NCI-H2029 treated with DMSO at 0.1 percent for 48 hours (cell line): ENCODE measurements around the gene CELF1.

Source experiments
- DNase-seq: peaks from one replicate; lab custom pipeline; 2025; lab: John Stamatoyannopoulos, UW

Gene CELF1

DNA sequence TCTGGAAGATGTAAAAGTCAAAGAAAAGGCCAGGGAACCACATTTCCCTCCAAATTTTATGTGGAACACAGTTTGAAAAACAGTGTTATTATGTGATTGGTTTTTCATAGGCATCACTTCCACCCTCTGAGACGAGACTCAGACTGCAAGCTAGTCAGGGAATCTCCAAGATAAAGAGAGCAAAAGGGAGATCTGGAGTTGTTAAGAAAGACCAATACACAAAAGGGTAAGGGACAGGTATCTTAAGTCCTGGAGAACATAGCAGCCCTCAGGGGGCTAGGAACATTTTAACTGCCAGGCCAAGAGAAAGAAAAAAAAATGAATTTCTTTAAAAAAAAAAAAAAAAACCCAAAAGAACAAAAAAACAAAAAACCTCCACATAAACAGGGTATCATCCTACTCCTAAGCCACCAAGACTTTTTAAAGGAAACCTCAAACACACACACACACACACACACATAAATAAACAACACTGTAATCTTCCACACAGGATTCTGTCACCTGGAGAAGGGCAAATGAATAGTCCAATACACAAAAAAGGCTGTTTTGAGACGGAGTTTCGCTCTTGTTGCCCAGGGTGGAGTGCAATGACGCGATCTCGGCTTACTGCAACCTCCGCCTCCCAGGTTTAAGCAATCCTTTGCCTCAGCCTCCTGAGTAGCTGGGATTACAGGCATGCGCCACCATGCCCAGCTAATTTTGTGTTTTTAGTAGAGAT, 44.5 kb downstream of the CELF1 start:
- DNase-seq: no peak

GRCh38 chr11:47507563-47508239, 45.2 kb downstream of the CELF1 start:
- no peak for DNase-seq

DNA sequence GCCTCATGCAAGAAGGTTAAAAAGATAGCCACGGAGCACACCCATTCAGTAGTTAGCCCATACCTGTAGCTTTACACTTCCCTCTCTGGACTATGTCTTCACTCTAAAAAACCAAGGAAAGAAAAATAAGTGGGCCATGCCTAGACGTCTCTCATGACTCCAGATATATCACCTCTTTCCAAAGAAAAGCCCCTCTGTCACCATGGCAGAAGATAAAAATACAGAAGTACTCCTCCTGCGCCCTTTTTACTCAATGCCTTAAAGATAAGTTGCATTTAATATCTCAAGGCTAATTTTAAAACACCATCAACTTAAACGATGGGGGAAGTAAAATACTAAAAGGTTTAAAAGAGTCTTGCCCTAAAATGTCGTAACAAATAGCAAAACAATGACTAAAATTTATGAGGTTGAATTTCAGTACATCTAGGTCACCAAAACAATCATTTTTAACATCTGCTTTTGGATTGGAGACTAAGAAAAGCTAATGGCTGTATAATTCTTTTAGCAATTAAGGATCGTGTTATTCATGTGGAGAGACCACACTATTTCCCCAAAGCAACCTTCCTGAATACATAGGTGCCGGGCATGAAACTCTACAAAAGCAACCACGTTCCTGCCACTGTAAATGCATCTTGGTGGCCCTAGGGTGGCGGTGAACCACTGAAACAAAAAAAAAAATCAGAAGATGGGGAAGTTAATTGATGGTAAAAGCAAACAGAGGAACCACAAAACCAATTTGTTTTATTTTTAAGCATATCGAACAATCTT, 46.0 kb downstream of the CELF1 start:
- no peak for DNase-seq

GRCh38 chr11:47506373-47506772, 46.6 kb downstream of the CELF1 start:
- no peak for DNase-seq

DNA sequence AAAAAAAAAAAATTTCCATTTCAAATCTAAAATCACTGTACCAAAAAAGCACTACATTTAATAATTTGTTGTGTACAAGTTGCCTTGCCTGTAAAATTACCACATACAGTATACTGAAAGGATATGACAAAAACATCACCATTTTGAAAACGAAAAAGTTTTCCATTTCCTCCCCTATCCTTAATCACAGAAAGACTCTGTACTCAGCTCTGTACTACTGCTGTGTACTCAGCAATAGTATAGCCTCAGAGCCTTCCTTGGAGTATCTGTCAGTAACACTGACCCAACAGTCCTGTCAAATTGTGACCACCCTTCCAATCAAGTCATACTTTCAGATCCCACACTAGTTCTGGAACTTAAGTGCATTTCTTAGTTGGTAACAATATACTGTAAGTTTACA, 48.0 kb downstream of the CELF1 start:
- no peak for DNase-seq

DNA sequence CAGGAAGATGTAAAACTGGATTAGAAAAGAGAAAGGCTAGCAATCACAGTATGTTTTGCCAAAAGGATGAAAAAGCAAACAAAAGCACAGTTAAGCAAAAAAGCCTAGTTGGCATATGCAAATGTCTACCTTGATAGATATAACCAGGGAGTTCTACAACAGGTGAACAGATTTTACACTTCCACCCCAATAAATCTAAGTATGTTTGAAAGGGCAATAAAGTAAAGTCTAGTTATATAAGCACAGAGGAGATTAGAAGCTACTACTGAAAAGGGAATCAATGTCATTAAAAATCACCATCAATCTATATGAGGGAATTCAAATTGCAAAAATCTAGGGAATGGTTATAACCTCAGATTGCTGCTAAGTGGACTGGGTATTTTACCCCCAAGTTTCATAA, 49.7 kb downstream of the CELF1 start:
- DNase-seq: no peak

DNA sequence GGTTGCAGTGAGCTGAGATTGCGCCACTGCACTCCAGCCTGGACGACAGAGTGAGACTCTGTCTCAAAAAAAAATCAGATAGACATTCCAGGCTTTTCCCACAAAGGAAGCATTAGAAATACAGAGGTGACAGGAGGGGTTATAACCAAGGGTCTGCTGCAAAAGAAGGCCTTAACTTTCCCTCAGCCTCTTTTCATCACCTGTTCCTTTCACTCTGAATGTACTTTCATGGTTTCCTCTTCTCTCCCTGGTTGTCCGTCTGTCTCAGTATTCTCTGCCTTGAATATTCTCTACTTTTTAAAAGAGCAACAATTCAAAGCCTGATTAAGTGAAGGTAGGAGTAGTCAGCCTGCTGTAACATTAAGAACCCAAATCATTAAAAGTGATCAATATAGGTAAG, 50.2 kb downstream of the CELF1 start:
- DNase-seq: no peak

- DNase-seq: no peak
Observed at GRCh38 chr11:47501101-47501500, 51.8 kb downstream of the CELF1 start.

DNA sequence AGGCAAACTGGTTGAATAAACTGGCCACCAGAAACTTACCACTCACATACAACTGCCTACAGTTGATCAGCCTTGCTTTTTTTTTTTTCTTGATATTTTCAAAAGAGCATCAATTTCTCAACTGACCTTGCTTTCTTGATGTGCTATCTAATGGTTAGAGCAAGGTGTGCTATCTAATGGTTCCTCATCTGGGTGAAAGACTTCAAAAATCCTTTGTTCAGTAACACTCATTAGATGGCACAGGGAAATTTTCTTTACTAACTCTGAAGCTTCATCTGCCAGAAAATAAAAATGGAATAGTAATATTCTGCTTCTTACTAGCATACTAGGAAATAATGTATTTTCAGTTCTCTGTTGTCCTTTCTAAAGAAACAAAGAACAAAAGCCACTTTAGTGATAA, 52.8 kb downstream of the CELF1 start:
- no peak for DNase-seq

- DNase-seq: no peak
Observed at GRCh38 chr11:47499614-47500013, 53.3 kb downstream of the CELF1 start.

DNA sequence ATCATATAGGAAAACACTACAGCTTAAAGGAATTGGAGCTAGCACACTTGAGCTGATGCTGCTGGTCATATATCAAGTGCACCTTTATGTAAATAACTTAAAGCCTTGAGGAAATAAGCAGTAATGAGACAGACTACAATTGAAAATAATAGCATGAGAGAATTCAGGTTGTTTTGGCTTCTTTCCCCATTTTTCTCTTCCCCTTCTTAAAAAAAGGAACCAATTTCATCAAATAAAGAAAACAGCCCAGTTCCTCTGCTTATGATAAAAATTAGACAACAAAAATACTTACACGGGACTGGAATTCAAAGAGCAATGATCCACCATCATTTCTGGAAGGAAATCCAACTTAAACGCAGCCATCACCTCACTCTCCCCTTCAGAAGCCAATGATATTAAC, 53.8 kb downstream of the CELF1 start:
- no peak for DNase-seq

DNA sequence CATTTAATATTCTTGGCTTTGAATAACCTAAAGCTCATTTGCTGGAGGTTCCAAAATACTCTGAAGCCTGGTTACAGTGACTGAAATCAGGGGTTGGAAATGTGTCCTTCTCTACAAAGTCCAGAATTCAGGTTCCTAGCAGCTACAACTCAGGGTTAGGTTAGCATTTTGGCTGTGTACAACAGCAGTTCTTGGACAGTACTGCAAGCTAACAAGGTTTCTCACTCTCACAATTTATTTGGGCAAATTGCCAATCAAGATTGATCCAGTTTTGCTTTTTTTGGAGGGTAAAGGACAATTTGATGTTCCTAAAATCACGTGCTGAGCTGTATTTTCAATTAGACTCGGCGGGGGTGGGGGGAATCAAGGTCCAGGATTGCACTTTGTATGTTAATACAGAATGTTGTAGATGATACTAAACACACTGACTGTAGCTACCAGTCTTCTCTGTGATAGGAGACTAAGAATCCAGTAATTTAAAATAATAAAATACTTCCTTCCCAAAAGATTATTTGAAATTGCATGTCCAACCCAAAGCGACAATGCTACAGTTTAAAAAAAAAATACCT, 54.3 kb downstream of the CELF1 start:
- DNase-seq: no peak

DNA sequence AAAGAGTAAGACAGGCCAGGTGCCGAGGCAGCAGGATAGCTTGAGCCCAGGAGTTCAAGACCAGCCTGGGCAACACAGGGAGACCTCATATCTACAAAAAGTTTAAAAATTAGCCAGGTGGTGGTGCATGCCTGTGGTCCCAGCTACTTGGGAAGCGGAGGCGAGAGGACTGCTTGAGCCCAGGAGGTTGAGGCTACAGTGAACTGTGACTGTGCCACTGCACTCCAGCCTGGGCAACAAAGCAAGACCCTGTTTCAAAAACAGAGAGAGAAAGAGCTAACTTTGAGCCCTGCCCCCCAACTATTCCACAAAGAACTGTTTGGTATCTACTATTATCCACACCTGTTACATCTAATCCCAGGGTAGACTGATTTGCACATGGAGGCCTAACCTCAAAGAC, 54.8 kb downstream of the CELF1 start:
- no peak for DNase-seq

DNA sequence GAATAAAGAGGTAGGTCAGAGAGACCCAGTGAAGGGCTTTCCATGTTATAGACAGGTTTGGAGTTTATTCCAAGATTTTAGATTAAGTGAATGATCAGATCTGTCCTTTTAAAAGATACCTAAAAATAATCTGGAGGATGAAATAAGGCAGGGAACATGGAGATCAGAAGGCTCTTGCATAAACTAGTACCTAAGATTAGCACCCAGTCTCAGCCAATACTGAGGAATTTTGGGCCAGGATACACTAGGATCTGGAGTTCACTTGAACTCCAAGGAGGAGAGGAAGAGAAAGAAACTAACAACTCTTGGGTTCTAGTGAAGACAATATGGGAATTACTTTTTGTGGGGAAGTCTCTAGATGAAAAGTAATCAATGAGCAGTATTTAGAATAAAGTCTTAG, 56.1 kb downstream of the CELF1 start:
- DNase-seq: no peak

DNA sequence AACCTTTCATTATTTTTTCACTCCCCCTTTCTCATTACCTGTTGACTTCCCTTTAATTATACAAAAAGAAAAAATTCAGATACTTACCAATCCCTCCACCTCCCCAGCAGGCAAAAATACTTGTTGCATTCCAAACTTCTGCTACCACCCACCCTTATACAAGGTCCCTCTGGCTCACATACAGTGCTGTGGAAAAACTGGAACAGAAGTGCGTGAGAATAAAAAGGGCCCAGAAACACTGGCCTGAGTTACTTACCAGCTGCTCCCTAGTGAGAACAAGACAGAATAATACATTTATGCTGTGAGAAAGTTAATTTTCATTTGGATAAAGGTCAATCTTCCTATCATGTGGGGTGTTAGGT, 57.1 kb downstream of the CELF1 start:
- DNase-seq: no peak

DNA sequence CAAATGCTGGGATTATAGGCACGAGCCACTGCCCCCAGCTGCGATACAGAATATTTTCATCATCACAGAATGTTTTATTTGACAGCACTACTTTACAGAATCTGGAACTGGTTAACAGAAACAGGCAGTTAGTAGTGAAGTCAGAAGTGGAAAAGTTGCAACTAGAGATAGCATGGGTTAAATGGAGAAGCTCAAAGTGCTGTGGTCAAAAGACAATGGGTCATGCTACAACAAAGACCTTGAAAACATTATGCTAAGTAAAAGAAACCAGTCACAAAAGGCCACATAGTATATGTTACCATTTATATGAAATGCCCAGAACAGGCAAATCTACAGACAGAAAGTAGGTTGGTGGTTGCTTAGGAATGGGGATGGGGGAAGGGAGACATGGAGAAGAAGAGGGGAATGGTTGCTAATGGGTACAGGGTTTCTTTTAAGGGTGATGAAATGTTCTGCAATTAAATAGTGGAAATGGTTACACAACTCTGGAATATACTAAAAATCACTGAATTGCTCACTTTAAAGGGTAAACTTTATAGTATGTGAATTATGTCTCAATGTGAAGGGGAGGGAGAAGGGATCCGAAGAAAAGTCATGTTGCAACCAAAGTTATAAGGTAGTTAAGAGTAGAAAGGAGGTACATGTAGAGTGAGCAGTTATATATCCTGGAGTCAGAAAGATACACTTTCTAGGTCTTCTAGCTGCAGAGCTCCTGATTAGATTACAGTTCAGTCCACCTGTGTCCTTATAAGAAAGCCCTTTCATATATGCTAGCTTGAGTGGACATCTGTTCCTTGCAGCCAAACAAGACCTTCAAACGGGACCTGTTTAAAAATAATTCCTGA, 57.7 kb downstream of the CELF1 start:
- DNase-seq: no peak

DNA sequence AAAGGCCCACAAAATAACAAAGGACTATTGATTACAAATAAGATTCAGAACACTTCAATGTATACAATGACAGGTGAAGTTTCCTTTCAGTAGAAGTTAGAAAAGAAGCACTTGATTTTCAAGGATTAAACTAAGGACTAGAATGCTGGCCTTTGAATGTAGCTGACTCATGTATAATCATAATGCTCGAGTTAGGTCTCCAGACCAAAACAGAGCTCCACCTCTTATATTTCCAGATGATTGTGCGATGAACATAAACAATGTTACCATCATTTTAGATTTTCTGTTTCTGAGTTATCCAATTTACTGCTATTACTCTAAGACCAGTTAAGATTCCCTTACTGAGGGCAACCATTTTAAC, 63.6 kb downstream of the CELF1 start:
- DNase-seq: no peak

DNA sequence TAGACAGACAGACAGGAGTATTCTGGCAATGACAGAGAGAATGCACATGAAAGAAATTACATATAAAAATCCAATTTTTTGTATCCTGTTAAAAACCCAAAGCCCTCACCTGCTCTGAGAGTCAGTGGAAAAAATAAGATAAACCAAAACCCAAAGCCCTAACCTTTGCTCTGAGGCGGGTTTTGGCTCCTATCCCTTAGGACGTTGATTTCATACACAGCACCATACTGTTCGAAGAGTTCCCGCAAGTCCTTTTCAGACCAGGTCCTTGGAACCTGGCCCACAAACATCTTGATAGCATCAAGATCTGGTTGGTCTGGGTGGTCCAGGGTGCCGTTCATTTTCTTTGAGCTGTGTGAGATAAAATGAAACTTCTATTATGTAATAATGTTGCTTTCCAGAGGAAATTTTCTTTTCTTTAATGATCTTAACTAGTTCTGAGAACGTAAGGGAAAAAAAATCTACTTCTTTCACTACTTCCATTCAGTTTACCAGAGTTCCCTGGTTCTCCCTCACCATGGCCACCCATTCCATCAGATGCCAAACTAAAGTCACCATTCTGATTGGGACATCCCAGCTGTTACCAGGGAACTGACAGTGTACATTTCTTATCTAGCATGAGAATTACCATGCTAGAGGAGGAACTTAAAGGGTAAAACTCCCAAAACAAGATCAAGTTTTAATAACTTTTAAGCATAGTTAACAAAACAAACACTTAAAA, 64.1 kb downstream of the CELF1 start:
- DNase-seq: no peak

DNA sequence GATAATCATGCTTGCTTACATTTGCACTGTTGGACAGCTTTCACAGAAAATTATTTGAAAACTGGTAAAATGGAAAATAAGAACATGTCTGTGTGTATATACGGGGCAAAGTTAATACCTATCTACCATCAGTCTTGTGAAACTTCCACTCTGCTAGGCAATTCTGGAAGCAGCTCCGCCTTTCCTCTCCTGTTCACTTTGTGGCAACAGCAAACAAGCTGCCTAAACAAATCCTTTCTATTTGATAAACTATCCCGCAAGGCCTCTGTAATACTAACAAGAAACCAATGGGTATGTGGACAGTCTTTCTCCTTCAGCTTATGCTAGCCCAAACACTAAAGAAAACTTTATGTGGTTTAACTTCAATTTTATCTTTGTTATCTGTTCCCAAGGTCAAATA, 64.8 kb downstream of the CELF1 start:
- no peak for DNase-seq

DNA sequence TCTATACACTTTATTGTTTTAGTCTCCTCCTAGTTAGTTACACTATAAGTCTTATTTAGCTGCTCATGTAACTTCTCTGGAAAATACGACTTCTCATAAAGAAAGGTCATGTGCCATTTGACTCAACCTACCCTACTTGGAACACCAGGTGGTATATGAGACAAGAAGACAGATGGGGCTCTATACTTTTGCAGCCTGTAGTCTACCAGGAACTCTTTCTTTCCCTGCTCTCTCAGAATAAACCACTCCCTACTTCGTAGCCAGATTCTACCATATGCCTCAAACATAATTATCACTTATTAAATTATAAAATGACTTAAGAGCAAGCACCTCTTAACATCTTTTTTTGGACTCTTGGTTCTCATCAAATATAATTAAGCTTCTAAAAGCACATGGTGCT, 65.5 kb downstream of the CELF1 start:
- DNase-seq: no peak

DNA sequence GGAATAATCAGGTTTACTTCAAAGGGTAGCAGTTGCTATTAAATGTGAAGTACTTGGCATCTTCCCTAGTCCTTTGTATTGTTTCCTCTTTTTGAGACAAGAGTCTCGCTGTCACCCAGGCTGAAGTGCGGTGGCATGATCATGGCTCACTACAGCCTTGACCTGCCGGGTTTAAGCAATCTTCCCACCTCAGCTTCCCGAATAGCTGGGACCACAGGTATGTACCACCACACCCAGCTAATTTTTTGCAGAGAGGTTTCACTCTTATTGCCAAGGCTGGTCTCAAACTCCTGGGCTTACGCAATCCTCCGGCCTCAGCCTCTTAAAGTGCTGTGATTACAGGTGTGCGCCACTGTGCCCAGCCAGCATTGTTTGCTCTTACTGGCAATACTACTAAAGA, 67.8 kb downstream of the CELF1 start:
- peak; percentile 57 for DNase-seq
